HEK293T (cell line): ENCODE results near the gene SH3PXD2B.

Experiments used
- FOXK2 ChIP-seq: fragments of 450-650 bp; IDR thresholded peaks from 2 replicates; pipeline ENCODE4 v1.6.1; 2016; ENCODE audit warnings: mild to moderate bottlenecking
- SP1 ChIP-seq: fragments of 450-650 bp; IDR thresholded peaks from 2 replicates; pipeline ENCODE4 v1.6.1; 2017

DNA sequence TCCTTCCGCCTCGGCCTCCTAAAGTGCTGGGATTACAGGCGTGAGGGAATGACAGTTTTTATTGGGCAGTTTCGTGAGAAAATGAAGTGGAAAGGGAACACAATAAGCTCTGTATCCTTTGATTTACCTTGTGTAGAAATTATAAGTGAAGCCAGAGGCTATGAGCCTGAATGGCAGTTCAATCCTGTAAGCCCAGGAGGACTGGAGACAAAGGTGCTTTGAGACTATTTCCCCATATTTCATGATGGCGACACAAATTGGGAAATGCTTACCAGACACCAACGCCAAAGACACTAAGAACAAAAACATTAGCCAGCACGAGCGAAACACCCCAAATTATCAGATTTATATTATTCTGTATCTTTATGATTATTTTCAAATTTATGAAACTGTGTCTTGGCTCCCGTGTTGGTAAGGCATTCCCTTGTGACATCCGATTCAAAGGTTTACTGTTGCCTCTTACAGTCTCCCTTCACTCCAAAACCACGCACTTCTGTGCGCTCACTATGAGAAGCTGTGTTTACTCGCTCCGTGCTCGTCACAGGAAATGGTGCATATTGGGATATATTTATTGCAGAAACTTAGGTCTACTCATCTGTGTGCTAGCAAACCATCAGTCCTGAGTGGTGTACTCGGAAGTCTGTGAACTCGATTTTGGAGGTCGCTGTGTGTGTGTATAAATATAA, 73.9 kb downstream of the SH3PXD2B start:
- TF ChIP-seq FOXK2 = no peak
- no peak for TF ChIP-seq SP1
